ENCODE measurements around the gene PLN.
A peak's percentile ranks its signal among the peaks of the same experiment; 100 is the strongest.

GRCh38 chr6:118551063-118552053, 3.3 kb downstream of the PLN start:
- TF ChIP-seq POLR2A (IDR thresholded peaks at IDR 0.05) = no peak
- TF ChIP-seq CTCF (IDR thresholded peaks at IDR 0.05) = peak; percentile 20 to 26 (median 23)
- peak in 1 of 2 donors; percentile 10 for TF ChIP-seq POLR2AphosphoS5 (IDR thresholded peaks at IDR 0.05; ENCODE audit: insufficient read depth in 1 of 2, low read depth in 1 of 2)

Data from vagina (tissue), 2 donors.